ENCODE measurements around the gene SGF29.
A peak's percentile ranks its signal among the peaks of the same experiment; 100 is the strongest.
"Not testable (repeated sequence)": the region's sequence is repeated elsewhere in the genome, so short reads cannot be mapped to it uniquely, and the experiment has no call there.

The SGF29 gene

GRCh38 chr16:28553776-28554633, at the start of gene SGF29:
SGF29 (plus strand) TSS chr16:28553920; CDS start chr16:28581070, 27,150 bp downstream.
- peak; percentile 54 for DNase-seq

GRCh38 chr16:28504707-28505404, 48.9 kb upstream of the SGF29 start:
- DNase-seq, result no peak

GRCh38 chr16:28505489-28506137, 48.1 kb upstream of the SGF29 start:
- DNase-seq, result no peak

GRCh38 chr16:28511031-28511430, 42.7 kb upstream of the SGF29 start:
- DNase-seq, result no peak

GRCh38 chr16:28511801-28512789, 41.6 kb upstream of the SGF29 start:
- no peak for DNase-seq

GRCh38 chr16:28513484-28514181, 40.1 kb upstream of the SGF29 start:
- no peak for DNase-seq

GRCh38 chr16:28514246-28514645, 39.5 kb upstream of the SGF29 start:
- DNase-seq, result no peak

- no peak for DNase-seq
Measured at GRCh38 chr16:28520672-28521071, 33.0 kb upstream of the SGF29 start.

GRCh38 chr16:28521436-28521835, 32.3 kb upstream of the SGF29 start:
- no peak for DNase-seq

GRCh38 chr16:28522792-28523191, 30.9 kb upstream of the SGF29 start:
- DNase-seq, result no peak

GRCh38 chr16:28524681-28525171, 29.0 kb upstream of the SGF29 start:
- DNase-seq, result no peak

GRCh38 chr16:28526201-28527099, 27.3 kb upstream of the SGF29 start:
- no peak for DNase-seq

- not testable (repeated sequence) for DNase-seq
Measured at GRCh38 chr16:28527100-28527785, 26.5 kb upstream of the SGF29 start.

GRCh38 chr16:28527985-28528384, 25.7 kb upstream of the SGF29 start:
- no peak for DNase-seq

GRCh38 chr16:28528463-28528867, 25.3 kb upstream of the SGF29 start:
- DNase-seq, result no peak

GRCh38 chr16:28529124-28529523, 24.6 kb upstream of the SGF29 start:
- DNase-seq, result no peak

GRCh38 chr16:28531777-28532744, 21.7 kb upstream of the SGF29 start:
- no peak for DNase-seq

- no peak for DNase-seq
Measured at GRCh38 chr16:28532940-28533647, 20.6 kb upstream of the SGF29 start.

All from NCI-H1417 treated with DMSO at 0.1 percent for 48 hours (cell line).